ENCODE measurements around the gene ANKRD60.

Gene ANKRD60, protein sequence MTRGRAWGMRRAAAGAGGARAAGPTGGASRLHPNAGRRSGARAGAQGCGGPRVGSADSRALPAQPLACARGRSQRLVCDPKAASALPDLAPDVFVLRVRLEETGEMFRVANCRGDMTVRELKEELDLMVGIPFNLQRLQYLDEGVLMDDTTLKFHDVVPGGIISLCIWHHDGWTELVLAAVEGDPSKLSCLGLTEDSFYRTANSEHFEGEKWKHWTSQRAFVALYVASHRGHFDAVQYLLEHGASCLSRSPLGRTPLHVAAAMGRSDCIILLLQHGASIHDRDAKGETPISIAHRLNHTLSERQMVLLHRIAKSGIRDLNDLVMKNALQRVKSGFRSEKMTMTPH

DNA sequence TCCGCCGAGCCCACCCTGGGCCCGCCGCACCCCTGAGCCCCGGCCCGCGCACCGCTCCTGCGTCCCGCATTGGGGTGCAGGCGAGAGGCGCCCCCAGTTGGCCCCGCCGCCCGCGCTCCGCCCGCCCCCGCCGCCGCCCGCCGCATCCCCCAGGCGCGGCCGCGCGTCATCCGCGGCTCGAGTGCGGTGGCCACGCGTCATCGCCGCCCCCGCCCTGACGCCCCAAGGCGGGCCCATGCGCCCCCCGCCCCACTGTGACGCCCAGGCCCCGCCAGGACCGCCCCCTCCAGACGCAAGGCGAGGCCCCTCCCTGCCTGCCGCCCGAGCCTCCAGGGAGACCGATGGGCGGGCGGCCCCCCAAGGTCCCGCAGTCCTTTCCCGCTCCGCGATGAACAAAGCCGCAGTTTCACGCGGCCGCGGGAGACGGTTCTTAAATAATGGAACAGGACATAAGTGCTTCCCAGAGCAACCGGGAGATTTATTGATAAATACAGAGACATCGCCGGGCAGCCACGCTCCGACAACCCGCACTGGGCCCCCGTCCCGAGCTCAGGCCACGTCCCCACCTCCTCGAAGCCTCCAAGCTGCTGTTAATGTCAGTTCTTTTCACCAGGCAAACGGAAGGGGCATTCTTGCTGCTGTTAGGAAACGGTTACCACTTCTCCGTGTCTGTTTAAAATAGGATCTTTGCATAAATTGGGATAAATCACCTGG lies at the start of gene ANKRD60:
ANKRD60 (minus strand) TSS at position 170 of the 714 bp plus-strand sequence; CDS start at position 170, 0 bp downstream.
- in situ Hi-C loops (cut with MboI; ENCODE audit: low sequenced_read_pairs) = loop anchor here (25.0 kb wide), 1 partner anchor 634 kb away; the partner anchor contains the start of genes GNAS and GNAS-AS1

GRCh38 chr20:58277578-58278472 lies 49.4 kb upstream of the ANKRD60 start:
- in situ Hi-C loops (cut with MboI; ENCODE audit: low sequenced_read_pairs) = no loop called here

- in situ Hi-C loops (cut with MboI; ENCODE audit: low sequenced_read_pairs) = no loop called here
Observed at GRCh38 chr20:58277107-58277506, 48.7 kb upstream of the ANKRD60 start.

- in situ Hi-C loops (cut with MboI; ENCODE audit: low sequenced_read_pairs) = no loop called here
Observed at GRCh38 chr20:58274384-58274783, 45.9 kb upstream of the ANKRD60 start.

- in situ Hi-C loops (cut with MboI; ENCODE audit: low sequenced_read_pairs) = no loop called here
Observed at GRCh38 chr20:58271606-58272351, 43.3 kb upstream of the ANKRD60 start.

- in situ Hi-C loops (cut with MboI; ENCODE audit: low sequenced_read_pairs) = no loop called here
Observed at GRCh38 chr20:58268936-58269619, 40.6 kb upstream of the ANKRD60 start.

- in situ Hi-C loops (cut with MboI; ENCODE audit: low sequenced_read_pairs) = no loop called here
Observed at GRCh38 chr20:58268421-58268821, 40.0 kb upstream of the ANKRD60 start.

DNA sequence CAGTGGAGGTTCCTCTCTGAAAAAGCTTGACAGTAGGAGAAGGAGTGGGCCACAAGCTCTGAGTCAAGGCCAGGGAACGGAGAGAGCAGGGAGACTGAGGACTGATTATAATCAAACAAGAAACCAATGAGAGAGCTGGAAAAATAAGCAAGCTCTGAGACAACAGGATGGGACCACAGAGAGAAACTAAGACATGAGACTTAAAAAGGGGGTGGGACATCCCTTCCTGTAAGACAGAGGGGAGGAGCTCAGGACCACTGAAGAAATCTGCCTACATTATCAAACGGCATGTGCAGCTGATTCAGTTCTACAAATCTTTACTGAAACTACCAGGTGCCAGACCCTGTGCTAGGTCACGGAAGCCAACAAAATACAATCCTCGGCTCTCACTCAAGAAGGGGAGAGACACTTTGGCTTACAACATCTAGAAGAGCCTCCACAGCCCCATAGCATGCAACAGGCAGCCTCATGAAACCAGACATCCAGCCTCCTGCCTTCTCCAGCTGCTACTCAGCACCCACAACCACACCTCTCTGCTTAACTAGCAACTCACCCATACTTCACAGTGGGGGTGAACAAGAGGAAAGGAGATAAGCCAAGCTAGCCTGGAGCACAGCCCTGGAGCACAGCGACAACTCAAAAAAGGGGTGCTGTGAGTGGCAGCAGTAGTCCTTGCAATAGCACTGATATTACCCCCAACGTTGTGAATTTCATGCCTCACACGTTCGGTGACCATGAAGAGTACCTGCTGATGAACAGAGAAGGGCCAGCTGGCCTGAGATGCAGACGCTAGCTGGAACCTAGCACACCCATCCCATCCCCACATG lies 39.1 kb upstream of the ANKRD60 start:
- in situ Hi-C loops (cut with MboI; ENCODE audit: low sequenced_read_pairs) = no loop called here

GRCh38 chr20:58264271-58264670 lies 35.8 kb upstream of the ANKRD60 start:
- in situ Hi-C loops (cut with MboI; ENCODE audit: low sequenced_read_pairs) = no loop called here

GRCh38 chr20:58261660-58262059 lies 33.2 kb upstream of the ANKRD60 start:
- in situ Hi-C loops (cut with MboI; ENCODE audit: low sequenced_read_pairs) = no loop called here

- in situ Hi-C loops (cut with MboI; ENCODE audit: low sequenced_read_pairs) = no loop called here
Observed at GRCh38 chr20:58260006-58260405, 31.6 kb upstream of the ANKRD60 start.

- in situ Hi-C loops (cut with MboI; ENCODE audit: low sequenced_read_pairs) = no loop called here
Observed at GRCh38 chr20:58256842-58257241, 28.4 kb upstream of the ANKRD60 start.

GRCh38 chr20:58256307-58256706 lies 27.9 kb upstream of the ANKRD60 start:
- in situ Hi-C loops (cut with MboI; ENCODE audit: low sequenced_read_pairs) = no loop called here

GRCh38 chr20:58254890-58255289 lies 26.4 kb upstream of the ANKRD60 start:
- in situ Hi-C loops (cut with MboI; ENCODE audit: low sequenced_read_pairs) = no loop called here

GRCh38 chr20:58251979-58252591 lies 23.6 kb upstream of the ANKRD60 start:
- in situ Hi-C loops (cut with MboI; ENCODE audit: low sequenced_read_pairs) = no loop called here

- in situ Hi-C loops (cut with MboI; ENCODE audit: low sequenced_read_pairs) = no loop called here
Observed at GRCh38 chr20:58251348-58251978, 23.0 kb upstream of the ANKRD60 start.

DNA sequence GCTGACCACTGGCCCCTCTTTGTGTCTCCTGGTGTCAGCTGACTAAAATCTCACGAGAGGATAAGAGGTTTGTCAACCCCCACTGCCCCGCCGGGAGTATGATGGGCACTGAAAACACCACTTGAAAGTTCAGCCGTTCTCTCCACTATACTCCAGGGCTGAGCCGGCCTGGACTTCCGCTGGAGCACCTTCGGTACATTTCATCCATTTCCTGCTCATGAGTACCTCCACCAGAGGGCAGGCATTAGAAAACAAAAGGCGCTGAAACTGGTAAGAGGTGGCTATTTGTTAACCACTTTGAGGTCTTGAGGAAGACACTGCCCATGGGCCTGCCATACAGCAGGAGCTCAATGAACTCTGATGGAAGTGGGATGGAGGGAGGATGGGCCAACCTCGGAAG lies 17.9 kb upstream of the ANKRD60 start:
- in situ Hi-C loops (cut with MboI; ENCODE audit: low sequenced_read_pairs) = loop anchor here (25.0 kb wide), 1 partner anchor 616 kb away; the partner anchor contains the start of genes GNAS and GNAS-AS1

DNA sequence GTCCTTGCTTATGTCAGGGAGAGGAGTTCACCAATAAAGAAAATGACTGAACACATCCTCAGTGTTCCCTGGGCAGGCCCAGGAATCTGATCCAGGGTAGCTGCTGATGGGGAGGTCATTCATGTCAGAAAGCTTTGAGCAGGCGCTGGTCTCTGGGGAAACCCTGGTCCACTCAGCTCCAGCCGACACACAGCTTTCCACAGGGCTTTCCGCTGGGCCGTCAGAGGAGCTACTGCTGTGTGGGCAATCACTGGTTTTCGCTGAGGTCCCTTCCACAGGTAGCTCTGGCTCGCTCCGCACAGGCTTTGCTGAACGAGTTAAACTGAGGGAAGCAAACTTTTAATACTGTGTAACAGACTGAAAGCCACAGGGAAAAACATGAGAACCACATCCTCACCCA lies 17.5 kb upstream of the ANKRD60 start:
- in situ Hi-C loops (cut with MboI; ENCODE audit: low sequenced_read_pairs) = loop anchor here (25.0 kb wide), 1 partner anchor 616 kb away; the partner anchor contains the start of genes GNAS and GNAS-AS1
